ENCODE measurements around the gene HLCS. TPM values are rescaled to one million over a fixed set of nuclear protein-coding genes. Genes with fewer than 3 reads are reported as not detected.
"Not testable (repeated sequence)": the region's sequence is repeated elsewhere in the genome, so short reads cannot be mapped to it uniquely, and the experiment has no call there.

HLCS gene
- total RNA-seq, 2 experiments from 2014 or later = 14.3 to 15.0 TPM

DNA sequence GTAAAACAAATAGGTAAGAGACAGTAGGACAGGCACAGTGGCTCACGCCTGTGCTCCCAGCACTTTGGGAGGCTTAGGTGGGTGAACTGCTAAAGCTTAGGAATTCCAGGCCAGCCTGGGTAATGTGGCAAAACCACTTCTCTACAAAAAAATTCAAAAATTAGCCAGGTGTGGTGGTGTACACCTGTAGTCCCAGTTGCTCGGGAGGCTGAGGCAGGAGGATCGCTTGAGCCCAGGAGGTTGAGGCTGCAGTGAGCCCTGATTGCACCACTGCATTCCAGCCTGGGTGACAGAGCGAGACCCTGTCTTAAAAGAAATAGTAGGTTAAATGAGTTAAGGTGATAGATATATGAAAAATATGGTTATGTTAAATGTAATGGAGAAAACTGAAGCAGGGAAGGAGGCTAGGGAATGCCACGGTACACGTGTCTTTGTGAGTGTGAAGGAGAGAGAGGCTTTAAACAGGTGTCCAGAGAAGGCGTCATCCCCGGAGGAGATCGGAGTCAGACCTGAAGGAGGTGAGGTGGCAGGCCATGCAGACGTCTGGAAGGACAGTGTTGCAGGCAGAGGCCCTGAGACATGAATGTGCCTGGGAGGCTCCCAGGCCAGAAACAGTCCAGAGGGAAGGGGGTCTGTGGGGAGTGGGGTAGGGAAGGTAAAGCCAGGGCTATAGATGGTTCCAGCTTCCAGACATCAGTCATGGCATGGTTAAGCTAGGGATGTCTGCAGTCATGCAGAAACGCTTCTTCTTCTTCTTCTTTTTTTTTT lies 32.8 kb upstream of the HLCS start:
- Mint-ChIP-seq H3K36me3 (ENCODE audit: low read depth) (no peaks in the 10 kb centered on the region), H3K4me1 (peaks cover 15% of the 10 kb centered on the region), H3K27me3 (no peaks in the 10 kb centered on the region), H3K4me3 (no peak overlapping the region), H3K9me3 (ENCODE audit: low read depth) (no peaks in the 10 kb centered on the region), H3K27ac (no peak overlapping the region)
- CTCF ChIA-PET = interaction anchor here (0.8 to 1.4 kb wide), 2 partner anchors 9 to 12 kb away, joined by 3 to 4 read pairs; no protein-coding TSS in a partner anchor
- intact Hi-C loops (cut with DNase I, micrococcal nuclease) = no loop called here
- DNase-seq (no peak), ATAC-seq (no peak)
- POLR2A ChIA-PET = no interaction called here

DNA sequence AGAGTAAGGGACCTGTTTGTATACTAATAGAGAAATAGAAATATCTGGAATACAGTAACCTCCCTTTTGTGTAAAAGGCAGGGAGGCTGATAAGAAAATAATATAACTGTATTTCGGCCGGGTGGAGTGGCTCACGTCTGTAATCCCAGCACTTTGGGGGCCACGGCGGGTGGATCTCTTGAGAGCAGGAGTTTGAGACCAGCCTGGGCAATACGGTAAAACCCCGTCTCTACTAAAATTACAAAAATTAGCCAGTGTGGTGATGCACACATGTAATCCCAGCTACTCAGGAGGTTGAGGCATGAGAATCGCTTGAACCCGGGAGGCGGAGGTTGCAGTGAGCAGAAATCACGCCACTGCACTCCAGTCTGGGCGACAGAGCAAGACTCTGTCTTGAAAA lies 28.8 kb upstream of the HLCS start:
- H3K4me3 Mint-ChIP-seq; H3K9me3 Mint-ChIP-seq (ENCODE audit: low read depth); CTCF ChIA-PET; ATAC-seq; intact Hi-C loops (cut with DNase I, micrococcal nuclease); H3K36me3 Mint-ChIP-seq (ENCODE audit: low read depth); H3K27ac Mint-ChIP-seq; DNase-seq; POLR2A ChIA-PET; H3K27me3 Mint-ChIP-seq: not testable (repeated sequence)
- peaks cover 12% of the 10 kb centered on the region for H3K4me1 Mint-ChIP-seq

- Mint-ChIP-seq H3K9me3 (ENCODE audit: low read depth) (no peaks in the 10 kb centered on the region), H3K36me3 (ENCODE audit: low read depth) (no peaks in the 10 kb centered on the region), H3K4me1 (peaks cover 14% of the 10 kb centered on the region), H3K27me3 (no peaks in the 10 kb centered on the region), H3K27ac (no peak overlapping the region), H3K4me3 (peak overlapping the region; percentile 47)
- CTCF ChIA-PET = interaction anchor here (0.6 to 1.8 kb wide), 3 partner anchors 15 to 55 kb away, joined by 3 to 5 read pairs (median 3); partner anchors contain the start of gene HLCS
- ATAC-seq (no peak), DNase-seq (peak; percentile 75)
- POLR2A ChIA-PET = no interaction called here
- intact Hi-C loops (cut with DNase I, micrococcal nuclease) = loop anchor here in 1 of 2 experiments (5.0 kb wide), 1 partner anchor 78 kb away; the partner anchor contains the start of genes PIGP and TTC3
These were observed 28.2 kb upstream of the HLCS start for GRCh38 chr21:36994501-36995158.

- ChIA-PET POLR2A (no interaction called here), CTCF (interaction anchor here (0.6 to 1.8 kb wide), 4 partner anchors 17 to 461 kb away, joined by 3 to 5 read pairs (median 3); partner anchors contain the start of gene HLCS)
- intact Hi-C loops (cut with DNase I, micrococcal nuclease) = loop anchor here in 1 of 2 experiments (5.0 kb wide), 1 partner anchor 80 kb away; the partner anchor contains the start of genes PIGP and TTC3
- Mint-ChIP-seq H3K27me3 (no peaks in the 10 kb centered on the region), H3K4me3 (no peak overlapping the region), H3K27ac (no peak overlapping the region), H3K4me1 (peaks cover 27% of the 10 kb centered on the region), H3K9me3 (ENCODE audit: low read depth) (no peaks in the 10 kb centered on the region), H3K36me3 (ENCODE audit: low read depth) (no peaks in the 10 kb centered on the region)
- ATAC-seq (no peak), DNase-seq (no peak)
These were observed 26.2 kb upstream of the HLCS start for GRCh38 chr21:36992671-36993070.

DNA sequence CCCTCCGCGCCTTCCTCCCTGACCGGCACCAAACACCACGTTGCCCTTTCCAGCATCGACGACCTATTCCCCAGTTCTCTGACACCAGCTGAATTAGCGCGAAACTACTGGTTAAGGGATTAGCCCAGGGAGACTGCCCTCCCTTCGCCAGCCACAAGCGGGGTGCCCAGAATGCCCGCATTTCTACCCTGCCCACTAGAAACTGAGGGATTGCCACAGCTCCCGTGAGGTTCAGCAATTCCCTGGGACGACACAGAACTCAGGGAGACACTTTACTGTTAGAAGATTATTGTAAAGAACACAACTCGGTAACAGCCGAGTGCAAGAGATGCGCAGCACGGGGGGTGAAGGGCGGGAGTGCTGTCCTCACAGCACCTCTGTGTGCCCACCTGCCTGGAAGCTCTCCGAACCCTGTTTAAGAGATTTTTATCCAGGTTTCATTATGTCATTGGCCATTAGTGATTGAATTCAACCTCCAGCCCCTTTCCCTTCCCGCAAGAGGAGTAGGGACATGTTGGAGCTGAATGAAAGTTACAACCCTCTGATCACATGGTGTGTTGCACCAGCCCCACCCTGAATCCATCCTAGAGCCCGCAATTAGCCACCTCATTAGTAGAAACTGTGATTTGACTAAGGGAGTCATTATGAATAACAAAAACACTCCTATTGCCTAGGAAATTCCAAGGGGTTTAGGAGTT lies 24.2 kb upstream of the HLCS start:
- CTCF ChIA-PET = interaction anchor here (0.6 to 3.5 kb wide), 9 partner anchors 8 to 934 kb away, joined by 3 to 22 read pairs (median 3); partner anchors contain the start of gene HLCS
- intact Hi-C loops (cut with DNase I, micrococcal nuclease) = loop anchor here (1.0 to 5.0 kb wide), 4 partner anchors 16 to 231 kb away; partner anchors contain the start of genes PIGP (in 2 of the 2), TTC3 (in 2 of the 2) and RIPPLY3 (in 1 of the 2)
- ATAC-seq (no peak), DNase-seq (no peak)
- peak overlapping the region; percentile 71 for H3K4me3 Mint-ChIP-seq
- H3K9me3 Mint-ChIP-seq (ENCODE audit: low read depth) = no peaks in the 10 kb centered on the region
- H3K27me3 Mint-ChIP-seq = no peaks in the 10 kb centered on the region
- H3K4me1 Mint-ChIP-seq = peaks cover 45% of the 10 kb centered on the region
- H3K27ac Mint-ChIP-seq = peak overlapping the region; percentile 88
- POLR2A ChIA-PET = no interaction called here
- H3K36me3 Mint-ChIP-seq (ENCODE audit: low read depth) = no peaks in the 10 kb centered on the region

DNA sequence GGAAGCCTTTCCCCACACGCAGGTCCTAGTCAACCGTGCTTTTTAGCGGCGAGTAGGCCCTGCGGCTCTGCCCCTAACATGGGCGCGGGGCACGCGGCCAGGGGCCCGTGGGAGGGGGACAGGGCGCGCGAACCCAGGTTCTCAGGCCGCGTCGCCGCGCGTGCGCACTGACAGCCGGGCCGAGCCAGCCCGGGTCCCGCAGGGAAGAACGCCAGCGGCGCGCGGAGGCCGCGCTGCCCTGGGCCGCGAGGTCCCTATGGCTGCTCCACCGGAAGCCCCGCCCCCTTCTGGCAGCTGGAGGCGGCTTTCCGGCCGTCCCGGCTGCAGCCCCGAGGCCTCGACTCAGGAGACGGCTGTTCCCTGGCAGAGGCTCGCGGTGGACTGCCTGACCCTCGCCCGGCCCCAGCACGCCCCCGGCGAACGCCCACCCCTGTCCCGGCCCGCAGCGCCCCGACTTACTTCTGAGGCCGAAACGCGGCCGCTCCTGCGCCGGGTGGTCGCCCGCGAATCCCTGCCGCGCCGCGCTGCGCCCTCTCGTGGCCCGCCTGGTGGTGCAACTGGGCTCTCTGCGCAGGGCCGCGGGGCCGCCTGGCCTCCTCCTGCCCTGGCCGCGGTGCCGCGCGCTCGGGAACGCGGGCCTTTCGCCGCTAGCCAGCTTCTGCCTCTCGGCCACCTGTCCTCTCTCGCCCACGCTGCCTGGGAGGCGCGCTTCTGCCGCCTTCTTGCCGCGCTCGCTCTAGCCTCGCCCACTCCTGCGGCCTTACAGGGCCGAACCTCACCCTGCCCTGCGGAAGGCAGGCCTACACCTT lies 23.4 kb upstream of the HLCS start:
- H3K4me3 Mint-ChIP-seq = peak overlapping the region; percentile 71
- peak overlapping the region; percentile 88 for H3K27ac Mint-ChIP-seq
- ATAC-seq (peak; percentile 88), DNase-seq (peak; percentile 94)
- H3K36me3 Mint-ChIP-seq (ENCODE audit: low read depth) = no peaks in the 10 kb centered on the region
- peaks cover 47% of the 10 kb centered on the region for H3K4me1 Mint-ChIP-seq
- H3K27me3 Mint-ChIP-seq = no peaks in the 10 kb centered on the region
- intact Hi-C loops (cut with DNase I, micrococcal nuclease) = loop anchor here (1.0 to 5.0 kb wide), 9 partner anchors 13 to 573 kb away; partner anchors contain the start of genes PIGP (in 2 of the 2), TTC3 (in 2 of the 2), DYRK1A (in 1 of the 2) and HLCS (in 1 of the 2)
- ChIA-PET CTCF (interaction anchor here (0.6 to 3.5 kb wide), 14 partner anchors 9 to 933 kb away, joined by 3 to 22 read pairs (median 4); partner anchors contain the start of gene HLCS), POLR2A (interaction anchor here (1.0 kb wide), 1 partner anchor 23 kb away, joined by 3 read pairs; the partner anchor contains the start of gene HLCS)
- H3K9me3 Mint-ChIP-seq (ENCODE audit: low read depth) = no peaks in the 10 kb centered on the region

- H3K9me3 Mint-ChIP-seq (ENCODE audit: low read depth); H3K36me3 Mint-ChIP-seq (ENCODE audit: low read depth); H3K27me3 Mint-ChIP-seq; ATAC-seq; DNase-seq: not testable (repeated sequence)
- CTCF ChIA-PET = interaction anchor here (0.6 to 3.5 kb wide), 11 partner anchors 10 to 116 kb away, joined by 3 to 22 read pairs (median 4); partner anchors contain the start of gene HLCS
- peak overlapping the region; percentile 71 for H3K4me3 Mint-ChIP-seq
- H3K27ac Mint-ChIP-seq = peak overlapping the region; percentile 67
- intact Hi-C loops (cut with DNase I, micrococcal nuclease) = loop anchor here (1.0 to 5.0 kb wide), 5 partner anchors 12 to 574 kb away; partner anchors contain the start of genes DYRK1A (in 1 of the 2), HLCS (in 1 of the 2) and VPS26C (in 1 of the 2)
- H3K4me1 Mint-ChIP-seq = peaks cover 41% of the 10 kb centered on the region
- POLR2A ChIA-PET = interaction anchor here (1.0 kb wide), 1 partner anchor 23 kb away, joined by 3 read pairs; the partner anchor contains the start of gene HLCS
These were observed 22.8 kb upstream of the HLCS start for GRCh38 chr21:36989199-36989698.

GRCh38 chr21:36988536-36988935 lies 22.1 kb upstream of the HLCS start:
- ATAC-seq (no peak), DNase-seq (no peak)
- H3K9me3 Mint-ChIP-seq (ENCODE audit: low read depth) = no peaks in the 10 kb centered on the region
- peak overlapping the region; percentile 40 for H3K4me3 Mint-ChIP-seq
- peak overlapping the region; percentile 55 for H3K27ac Mint-ChIP-seq
- ChIA-PET POLR2A (no interaction called here), CTCF (interaction anchor here (0.8 to 3.5 kb wide), 5 partner anchors 12 to 37 kb away, joined by 3 to 22 read pairs (median 7); no protein-coding TSS in a partner anchor)
- intact Hi-C loops (cut with DNase I, micrococcal nuclease) = loop anchor here in 1 of 2 experiments (5.0 kb wide), 2 partner anchors 279 to 379 kb away; partner anchors contain the start of genes DYRK1A and VPS26C
- H3K4me1 Mint-ChIP-seq = peaks cover 40% of the 10 kb centered on the region
- H3K27me3 Mint-ChIP-seq = no peaks in the 10 kb centered on the region
- no peaks in the 10 kb centered on the region for H3K36me3 Mint-ChIP-seq (ENCODE audit: low read depth)

DNA sequence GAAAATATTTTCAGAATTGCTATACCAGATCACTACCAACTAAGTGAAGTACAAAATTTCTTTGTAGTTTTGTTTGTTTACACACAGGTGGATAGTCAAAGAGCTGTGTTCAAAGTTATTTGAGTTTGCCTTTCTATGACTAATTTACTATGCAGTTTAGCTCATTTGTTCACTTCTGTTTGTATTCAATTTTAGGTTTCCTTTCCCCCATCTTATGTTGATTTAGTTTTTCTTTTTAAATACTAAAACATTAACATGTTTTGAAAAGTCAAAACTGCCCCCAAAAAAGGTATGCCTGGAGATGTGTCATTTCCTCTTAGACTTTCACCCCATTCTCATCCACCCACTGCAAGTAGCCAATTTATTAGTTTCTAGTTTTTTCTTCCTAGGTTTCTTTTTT lies 21.4 kb upstream of the HLCS start:
- Mint-ChIP-seq H3K9me3 (ENCODE audit: low read depth) (no peaks in the 10 kb centered on the region), H3K36me3 (ENCODE audit: low read depth) (no peaks in the 10 kb centered on the region), H3K27ac (peak overlapping the region; percentile 18), H3K4me3 (no peak overlapping the region), H3K4me1 (peaks cover 38% of the 10 kb centered on the region), H3K27me3 (no peaks in the 10 kb centered on the region)
- ATAC-seq = no peak
- ChIA-PET POLR2A (no interaction called here), CTCF (interaction anchor here (0.6 to 1.8 kb wide), 6 partner anchors 11 to 922 kb away, joined by 3 to 9 read pairs (median 4); partner anchors contain the start of gene HLCS)
- intact Hi-C loops (cut with DNase I, micrococcal nuclease) = loop anchor here in 1 of 2 experiments (5.0 kb wide), 2 partner anchors 279 to 379 kb away; partner anchors contain the start of genes DYRK1A and VPS26C
- DNase-seq = no peak
